Progenitor cell of endocrine pancreas (in vitro differentiated cells): ENCODE data around the gene PSMC5. TPM values are rescaled to one million over a fixed set of nuclear protein-coding genes. Genes with fewer than 3 reads are reported as not detected.
A peak's percentile ranks its signal among the peaks of the same experiment; 100 is the strongest.

Experiments
- DNase-seq: peaks from one replicate; pipeline ENCODE4 v3.0.0; 2021; ENCODE audit warnings: low spot score; ENCODE audit not compliant: unreplicated experiment
- H3K27ac Mint-ChIP-seq: 2 replicates; pipeline ENCODE4 v1.8.0; 2021; ENCODE audit warnings: mild to moderate bottlenecking, moderate library complexity, mixed read lengths
- H3K27me3 Mint-ChIP-seq: 2 replicates; pipeline ENCODE4 v1.8.0; 2021; ENCODE audit warnings: mixed read lengths
- H3K36me3 Mint-ChIP-seq: 2 replicates; pipeline ENCODE4 v1.8.0; 2022; ENCODE audit warnings: mixed read lengths; ENCODE audit not compliant: insufficient read depth
- H3K4me1 Mint-ChIP-seq: 2 replicates; pipeline ENCODE4 v1.8.0; 2021; ENCODE audit warnings: low read depth, mixed read lengths
- H3K4me3 Mint-ChIP-seq: 2 replicates; pipeline ENCODE4 v1.8.0; 2021; ENCODE audit warnings: low read depth, mild to moderate bottlenecking, moderate library complexity, mixed read lengths
- H3K9me3 Mint-ChIP-seq: 2 replicates; pipeline ENCODE4 v1.8.0; 2021; ENCODE audit warnings: low read depth, mixed read lengths
- CTCF ChIP-seq: fragments of 200-600 bp; sonication (generic); IDR thresholded peaks from one replicate; pipeline ENCODE4 v1.5.0; 2021; ENCODE audit warnings: antibody characterized with exemption, mild to moderate bottlenecking; ENCODE audit not compliant: unreplicated experiment
- total RNA-seq: library from RNA; stranded (reverse); gene quantifications from 2 replicates; pipeline ENCODE4 v1.2.1, GENCODE V29; 2021

Gene PSMC5
- total RNA-seq, 1 donor from 2014 or later, result 101 TPM

- H3K27ac Mint-ChIP-seq, result no peak overlapping the region
- TF ChIP-seq CTCF, result no peak
- no peak for DNase-seq
Observed at GRCh38 chr17:63831505-63831904, 4.3 kb downstream of the PSMC5 start.

GRCh38 chr17:63832014-63832413 is 4.8 kb downstream of the PSMC5 start:
- H3K4me3 Mint-ChIP-seq, result no peak overlapping the region

More at GRCh38 chr17:63831505-63831904, 4.3 kb downstream of the PSMC5 start:
- H3K27me3 Mint-ChIP-seq, result no peaks in the 10 kb centered on the region
- H3K9me3 Mint-ChIP-seq, result no peaks in the 10 kb centered on the region
- H3K4me3 Mint-ChIP-seq, result no peak overlapping the region
- H3K36me3 Mint-ChIP-seq, result peaks cover 20% of the 10 kb centered on the region
- H3K4me1 Mint-ChIP-seq, result peaks cover 9% of the 10 kb centered on the region

GRCh38 chr17:63832455-63832854 is 5.2 kb downstream of the PSMC5 start:
- Mint-ChIP-seq H3K27ac (peak overlapping the region; percentile 77), H3K4me3 (no peak overlapping the region), H3K4me1 (peaks cover 8% of the 10 kb centered on the region), H3K27me3 (no peaks in the 10 kb centered on the region), H3K9me3 (no peaks in the 10 kb centered on the region), H3K36me3 (peaks cover 23% of the 10 kb centered on the region)
- no peak for TF ChIP-seq CTCF
- no peak for DNase-seq

More at GRCh38 chr17:63832014-63832413, 4.8 kb downstream of the PSMC5 start:
- TF ChIP-seq CTCF, result no peak
- H3K4me1 Mint-ChIP-seq, result peaks cover 9% of the 10 kb centered on the region
- DNase-seq, result no peak
- H3K36me3 Mint-ChIP-seq, result peaks cover 21% of the 10 kb centered on the region
- no peaks in the 10 kb centered on the region for H3K9me3 Mint-ChIP-seq
- no peaks in the 10 kb centered on the region for H3K27me3 Mint-ChIP-seq
- H3K27ac Mint-ChIP-seq, result peak overlapping the region; percentile 77

GRCh38 chr17:63833026-63833740 is 6.0 kb downstream of the PSMC5 start:
- Mint-ChIP-seq H3K36me3 (peaks cover 23% of the 10 kb centered on the region), H3K27ac (no peak overlapping the region), H3K4me3 (no peak overlapping the region), H3K27me3 (no peaks in the 10 kb centered on the region), H3K9me3 (no peaks in the 10 kb centered on the region), H3K4me1 (peaks cover 4% of the 10 kb centered on the region)
- no peak for TF ChIP-seq CTCF
- no peak for DNase-seq

GRCh38 chr17:63833741-63834373 is 6.6 kb downstream of the PSMC5 start:
- peaks cover 22% of the 10 kb centered on the region for H3K36me3 Mint-ChIP-seq
- no peak for DNase-seq
- H3K9me3 Mint-ChIP-seq, result no peaks in the 10 kb centered on the region
- TF ChIP-seq CTCF, result no peak
- H3K4me3 Mint-ChIP-seq, result no peak overlapping the region
- H3K27ac Mint-ChIP-seq, result no peak overlapping the region
- H3K27me3 Mint-ChIP-seq, result no peaks in the 10 kb centered on the region
- peaks cover 3% of the 10 kb centered on the region for H3K4me1 Mint-ChIP-seq
